Left ventricle myocardium inferior (tissue), 1 donor: Measurements from ENCODE around the gene CPPED1. TPM values are rescaled to one million over a fixed set of nuclear protein-coding genes. Genes with fewer than 3 reads are reported as not detected.

ENCODE experiments used
- DNase-seq: peaks from one replicate; pipeline ENCODE4 v3.0.0-alpha.2; 2020
- H3K27ac ChIP-seq: fragments of 200-600 bp; replicated peaks from 2 replicates; pipeline ENCODE4 v1.8.0; 2021
- H3K27me3 ChIP-seq: fragments of 200-600 bp; 2 replicates; pipeline ENCODE4 v1.8.0; 2021; ENCODE audit warnings: low read depth
- H3K36me3 ChIP-seq: fragments of 200-600 bp; 2 replicates; pipeline ENCODE4 v1.8.0; 2021
- H3K4me1 ChIP-seq: fragments of 200-600 bp; 2 replicates; pipeline ENCODE4 v1.8.0; 2021
- H3K4me3 ChIP-seq: fragments of 200-600 bp; 2 replicates; pipeline ENCODE4 v1.8.0; 2021; ENCODE audit warnings: mild to moderate bottlenecking, moderate library complexity
- H3K9me3 ChIP-seq: fragments of 200-600 bp; replicated peaks from 2 replicates; pipeline ENCODE4 v1.8.0; 2021
- intact Hi-C: fragments of 100-400 bp; cut with micrococcal nuclease; formaldehyde crosslinking; loops from one replicate; pipeline ENCODE4 v1.11.0; 2022
- total RNA-seq: library from RNA; stranded (reverse); fragmentation: NEBNext Ultra II Directional; extraction: Animal tissue kit (Norgen Biotek cat#: 25700); gene quantifications from one replicate; pipeline ENCODE4 v1.2.1, GENCODE V29; 2021
- TF ChIP-seq, protein P1 (sequence below): fragments of 200-600 bp; IDR thresholded peaks from 2 replicates; pipeline ENCODE4 v1.8.0; 2021; ENCODE audit warnings: antibody characterized with exemption, mild to moderate bottlenecking, borderline replicate concordance
- donor health status: DM: no; HTN: yes; CAD: no; lungs with severe emphysema.

Gene CPPED1
- total RNA-seq, 1 donor from 2014 or later, result 12.4 TPM

GRCh38 chr16:12703935-12704334, 99.8 kb downstream of the CPPED1 start:
- Histone ChIP-seq H3K27me3 (no peaks in the 10 kb centered on the region), H3K36me3 (peaks cover 6% of the 10 kb centered on the region), H3K27ac (no peak overlapping the region), H3K4me1 (no peaks in the 10 kb centered on the region), H3K4me3 (no peak overlapping the region), H3K9me3 (no peaks in the 10 kb centered on the region)
- intact Hi-C loops, result no loop called here
- TF ChIP-seq, protein P1, sequence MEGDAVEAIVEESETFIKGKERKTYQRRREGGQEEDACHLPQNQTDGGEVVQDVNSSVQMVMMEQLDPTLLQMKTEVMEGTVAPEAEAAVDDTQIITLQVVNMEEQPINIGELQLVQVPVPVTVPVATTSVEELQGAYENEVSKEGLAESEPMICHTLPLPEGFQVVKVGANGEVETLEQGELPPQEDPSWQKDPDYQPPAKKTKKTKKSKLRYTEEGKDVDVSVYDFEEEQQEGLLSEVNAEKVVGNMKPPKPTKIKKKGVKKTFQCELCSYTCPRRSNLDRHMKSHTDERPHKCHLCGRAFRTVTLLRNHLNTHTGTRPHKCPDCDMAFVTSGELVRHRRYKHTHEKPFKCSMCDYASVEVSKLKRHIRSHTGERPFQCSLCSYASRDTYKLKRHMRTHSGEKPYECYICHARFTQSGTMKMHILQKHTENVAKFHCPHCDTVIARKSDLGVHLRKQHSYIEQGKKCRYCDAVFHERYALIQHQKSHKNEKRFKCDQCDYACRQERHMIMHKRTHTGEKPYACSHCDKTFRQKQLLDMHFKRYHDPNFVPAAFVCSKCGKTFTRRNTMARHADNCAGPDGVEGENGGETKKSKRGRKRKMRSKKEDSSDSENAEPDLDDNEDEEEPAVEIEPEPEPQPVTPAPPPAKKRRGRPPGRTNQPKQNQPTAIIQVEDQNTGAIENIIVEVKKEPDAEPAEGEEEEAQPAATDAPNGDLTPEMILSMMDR, result no peak
- no peak for DNase-seq

DNA sequence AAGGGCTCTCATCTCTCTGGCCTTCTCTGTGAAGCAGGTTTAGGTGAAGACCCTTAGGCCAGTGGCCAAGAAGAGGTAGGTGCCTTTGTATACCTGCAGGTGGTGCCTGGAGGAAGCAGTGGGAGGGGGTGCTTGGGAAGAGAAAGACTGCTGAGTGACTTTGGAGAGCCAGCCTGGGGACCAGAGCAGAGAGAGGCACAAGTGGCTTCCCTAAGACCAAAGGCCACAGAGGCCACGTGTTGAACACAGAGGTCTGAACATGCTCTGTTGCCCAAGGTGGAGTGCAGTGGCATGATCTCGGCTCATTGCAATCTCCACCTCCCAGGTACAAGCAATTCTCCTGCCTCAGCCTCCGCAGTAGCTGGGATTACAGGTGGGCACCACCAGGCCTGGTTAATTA, 103.5 kb downstream of the CPPED1 start:
- Histone ChIP-seq H3K36me3 (peaks cover 6% of the 10 kb centered on the region), H3K9me3 (no peaks in the 10 kb centered on the region), H3K27me3 (no peaks in the 10 kb centered on the region), H3K4me3 (no peak overlapping the region), H3K4me1 (no peaks in the 10 kb centered on the region), H3K27ac (no peak overlapping the region)
- intact Hi-C loops, result no loop called here
- DNase-seq, result no peak
- TF ChIP-seq, protein P1, result no peak

DNA sequence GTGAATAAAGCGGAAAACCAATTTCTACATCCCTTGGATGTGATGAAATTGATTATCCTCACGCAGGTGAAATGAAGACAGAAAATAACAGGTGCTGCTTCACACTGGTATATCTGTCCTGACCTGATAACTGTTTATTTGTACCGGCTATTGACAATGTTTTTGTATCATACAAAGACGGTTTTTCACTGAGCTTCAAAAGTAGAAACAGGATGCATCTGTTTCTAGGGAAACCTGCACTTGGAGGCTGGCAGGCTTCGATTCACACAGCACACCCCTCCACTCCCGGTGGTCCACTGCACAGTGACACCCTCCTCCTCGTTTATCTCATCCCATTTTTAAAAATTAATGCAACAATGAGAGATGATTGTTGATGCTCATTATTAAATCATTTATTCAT, 104.5 kb downstream of the CPPED1 start:
- Histone ChIP-seq H3K4me1 (no peaks in the 10 kb centered on the region), H3K27ac (no peak overlapping the region), H3K9me3 (no peaks in the 10 kb centered on the region), H3K36me3 (no peaks in the 10 kb centered on the region), H3K4me3 (no peak overlapping the region), H3K27me3 (no peaks in the 10 kb centered on the region)
- DNase-seq, result no peak
- intact Hi-C loops, result loop anchor here (10.0 kb wide), 1 partner anchor 64 kb away; no protein-coding TSS in a partner anchor
- TF ChIP-seq, protein P1, result no peak

- Histone ChIP-seq H3K27ac (no peak overlapping the region), H3K9me3 (no peaks in the 10 kb centered on the region), H3K4me1 (no peaks in the 10 kb centered on the region), H3K27me3 (no peaks in the 10 kb centered on the region), H3K36me3 (no peaks in the 10 kb centered on the region), H3K4me3 (no peak overlapping the region)
- no peak for DNase-seq
- TF ChIP-seq, protein P1, result no peak
- intact Hi-C loops, result loop anchor here (10.0 kb wide), 1 partner anchor 63 kb away; no protein-coding TSS in a partner anchor
These were observed 106.2 kb downstream of the CPPED1 start for GRCh38 chr16:12697437-12697836.

- intact Hi-C loops, result loop anchor here (10.0 kb wide), 1 partner anchor 61 kb away; no protein-coding TSS in a partner anchor
These were observed 108.2 kb downstream of the CPPED1 start for GRCh38 chr16:12695454-12695853.

More at GRCh38 chr16:12695454-12695853, 108.2 kb downstream of the CPPED1 start:
- no peaks in the 10 kb centered on the region for H3K36me3 ChIP-seq
- no peaks in the 10 kb centered on the region for H3K4me1 ChIP-seq
- no peak overlapping the region for H3K4me3 ChIP-seq
- H3K27ac ChIP-seq, result no peak overlapping the region
- no peaks in the 10 kb centered on the region for H3K27me3 ChIP-seq
- no peaks in the 10 kb centered on the region for H3K9me3 ChIP-seq
- TF ChIP-seq, protein P1, result no peak
- no peak for DNase-seq
